GM21737 (cell line): ENCODE results near the gene NFE2L3.
"Not testable (repeated sequence)": the region's sequence is repeated elsewhere in the genome, so short reads cannot be mapped to it uniquely, and the experiment has no call there.

Experiments used
- ATAC-seq: cut with Tn5 transposase; IDR thresholded peaks from one replicate; pipeline ENCODE4 v1.9.1; 2021; ENCODE audit warnings: mild to moderate bottlenecking, moderate library complexity; ENCODE audit not compliant: unreplicated experiment

Gene NFE2L3

DNA sequence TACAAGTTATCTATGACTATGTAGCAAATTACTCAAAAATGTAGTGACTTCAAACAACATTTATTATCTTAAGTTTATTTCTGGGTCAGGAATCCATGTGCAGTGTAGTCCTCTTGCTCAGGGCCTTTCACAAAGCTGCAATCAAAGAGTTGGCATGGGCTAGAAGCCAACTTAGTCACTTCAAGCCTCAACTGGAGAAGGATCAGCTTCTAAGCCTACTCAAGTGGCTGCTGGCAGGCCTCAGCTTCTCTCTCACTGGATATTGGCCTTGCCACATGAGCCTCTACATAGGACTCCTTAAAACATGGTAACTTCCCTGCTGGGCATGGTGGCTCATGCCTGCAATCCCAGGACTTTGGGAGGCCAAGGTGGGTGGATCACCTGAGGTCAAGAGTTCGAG is 5.0 kb upstream of the NFE2L3 start:
- ATAC-seq = no peak

DNA sequence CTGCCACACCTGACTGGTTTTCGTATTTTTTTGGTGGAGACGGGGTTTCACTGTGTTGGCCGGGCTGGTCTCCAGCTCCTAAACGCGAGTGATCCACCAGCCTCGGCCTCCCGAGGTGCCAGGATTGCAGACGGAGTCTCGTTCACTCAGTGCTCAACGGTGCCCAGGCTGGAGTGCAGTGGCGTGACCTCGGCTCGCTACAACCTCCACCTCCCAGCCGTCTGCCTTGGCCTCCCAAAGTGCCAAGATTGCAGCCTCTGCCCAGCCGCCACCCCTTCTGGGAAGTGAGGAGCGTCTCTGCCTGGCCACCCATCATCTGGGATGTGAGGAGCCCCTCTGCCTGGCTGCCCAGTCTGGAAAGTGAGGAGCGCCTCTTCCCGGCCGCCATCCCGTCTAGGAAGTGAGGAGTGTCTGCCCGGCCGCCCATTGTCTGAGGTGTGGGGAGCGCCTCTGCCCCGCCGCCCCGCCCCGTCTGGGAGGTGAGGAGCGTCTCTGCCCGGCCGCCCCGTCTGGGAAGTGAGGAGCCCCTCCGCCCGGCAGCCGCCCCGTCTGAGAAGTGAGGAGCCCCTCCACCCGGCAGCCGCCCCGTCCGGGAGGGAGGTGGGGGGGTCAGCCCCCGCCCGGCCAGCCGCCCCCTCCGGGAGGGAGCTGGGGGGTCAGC is 4.2 kb upstream of the NFE2L3 start:
- not testable (repeated sequence) for ATAC-seq

DNA sequence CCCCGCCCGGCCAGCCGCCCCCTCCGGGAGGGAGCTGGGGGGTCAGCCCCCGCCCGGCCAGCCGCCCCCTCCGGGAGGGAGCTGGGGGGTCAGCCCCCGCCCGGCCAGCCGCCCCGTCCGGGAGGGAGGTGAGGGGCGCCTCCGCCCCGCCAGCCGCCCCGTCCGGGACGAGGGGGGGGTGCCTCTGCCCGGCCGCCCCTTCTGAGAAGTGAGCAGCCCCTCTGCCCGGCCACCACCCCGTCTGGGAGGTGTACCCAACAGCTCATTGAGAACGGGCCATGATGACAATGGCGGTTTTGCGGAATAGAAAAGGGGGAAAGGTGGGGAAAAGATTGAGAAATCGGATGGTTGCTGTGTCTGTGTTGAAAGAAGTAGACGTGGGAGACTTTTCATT is 3.7 kb upstream of the NFE2L3 start:
- not testable (repeated sequence) for ATAC-seq

DNA sequence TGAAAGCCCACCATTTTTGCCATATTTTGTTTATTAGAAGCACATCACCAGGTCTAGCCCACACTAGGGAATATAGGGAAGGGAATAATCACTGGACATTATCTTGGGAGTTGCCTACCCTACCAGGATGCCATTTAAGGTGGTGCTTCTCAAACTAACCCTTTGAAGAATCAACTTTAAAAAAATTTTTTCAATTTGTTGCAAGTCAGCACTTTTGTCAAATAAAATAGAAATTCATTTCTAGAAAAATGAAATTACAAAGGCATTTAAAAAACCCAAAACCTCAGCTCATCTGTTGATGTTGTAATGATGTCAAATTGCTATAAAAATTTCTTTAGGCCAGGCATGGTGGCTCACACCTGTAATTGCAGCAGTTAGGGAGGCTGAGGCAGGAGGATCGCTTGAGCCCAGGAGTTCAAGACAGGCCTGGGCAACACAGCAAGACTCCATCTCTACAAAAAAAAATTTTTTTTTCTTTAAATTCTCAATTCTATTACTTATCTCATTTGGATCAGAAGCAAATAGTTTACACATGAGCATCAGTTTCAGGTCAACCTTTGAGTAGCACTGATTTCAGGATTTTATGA is 2.5 kb upstream of the NFE2L3 start:
- no peak for ATAC-seq

DNA sequence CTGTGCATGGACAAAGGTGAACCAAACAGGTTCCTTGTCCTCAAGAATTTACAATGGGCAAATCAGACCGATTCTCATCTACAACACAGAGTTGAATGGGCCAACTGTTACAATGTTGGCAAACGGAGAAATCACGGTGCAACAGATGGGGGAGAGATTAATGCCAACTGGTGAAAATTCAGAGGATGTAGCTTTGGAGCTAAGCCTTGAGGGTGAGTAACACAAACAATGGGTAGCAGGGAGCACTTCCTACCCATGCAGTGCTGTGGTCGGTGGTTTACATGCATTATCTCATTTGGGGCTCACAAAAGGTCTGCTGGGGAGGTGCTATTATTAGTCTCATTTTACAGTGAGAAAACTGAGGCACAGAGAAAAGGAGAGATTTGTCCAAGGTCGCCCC is 902 bp upstream of the NFE2L3 start:
- ATAC-seq = no peak

DNA sequence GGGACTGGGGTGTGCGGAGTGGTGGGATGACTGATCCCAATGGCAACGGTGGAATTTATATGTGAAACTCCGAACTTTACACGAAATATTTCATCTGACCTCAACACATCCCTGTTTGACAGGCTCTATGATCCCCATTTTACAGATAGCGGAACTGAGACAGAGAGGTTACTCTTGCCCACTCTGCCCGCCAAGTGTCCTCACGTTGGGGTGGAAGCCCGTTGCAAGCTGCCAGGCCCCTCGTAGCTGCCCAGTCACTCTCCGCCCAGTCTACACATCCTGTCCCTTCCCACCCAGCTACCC is 397 bp upstream of the NFE2L3 start:
- no peak for ATAC-seq

DNA sequence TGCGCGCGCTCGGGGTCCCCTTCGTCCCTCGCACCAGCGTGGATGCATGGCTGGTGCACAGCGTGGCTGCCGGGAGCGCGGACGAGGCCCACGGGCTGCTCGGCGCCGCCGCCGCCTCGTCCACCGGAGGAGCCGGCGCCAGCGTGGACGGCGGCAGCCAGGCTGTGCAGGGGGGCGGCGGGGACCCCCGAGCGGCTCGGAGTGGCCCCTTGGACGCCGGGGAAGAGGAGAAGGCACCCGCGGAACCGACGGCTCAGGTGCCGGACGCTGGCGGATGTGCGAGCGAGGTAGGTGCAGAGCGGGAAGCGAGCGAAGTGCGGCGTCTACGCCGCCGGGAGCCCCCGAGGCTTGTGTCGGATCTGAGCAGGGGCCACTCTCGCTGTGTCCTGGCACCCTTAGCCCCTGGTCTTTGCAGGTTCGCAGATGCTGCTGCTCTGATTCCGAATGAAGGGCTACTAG is 813 bp downstream of the NFE2L3 start:
- peak; percentile 21 for ATAC-seq

DNA sequence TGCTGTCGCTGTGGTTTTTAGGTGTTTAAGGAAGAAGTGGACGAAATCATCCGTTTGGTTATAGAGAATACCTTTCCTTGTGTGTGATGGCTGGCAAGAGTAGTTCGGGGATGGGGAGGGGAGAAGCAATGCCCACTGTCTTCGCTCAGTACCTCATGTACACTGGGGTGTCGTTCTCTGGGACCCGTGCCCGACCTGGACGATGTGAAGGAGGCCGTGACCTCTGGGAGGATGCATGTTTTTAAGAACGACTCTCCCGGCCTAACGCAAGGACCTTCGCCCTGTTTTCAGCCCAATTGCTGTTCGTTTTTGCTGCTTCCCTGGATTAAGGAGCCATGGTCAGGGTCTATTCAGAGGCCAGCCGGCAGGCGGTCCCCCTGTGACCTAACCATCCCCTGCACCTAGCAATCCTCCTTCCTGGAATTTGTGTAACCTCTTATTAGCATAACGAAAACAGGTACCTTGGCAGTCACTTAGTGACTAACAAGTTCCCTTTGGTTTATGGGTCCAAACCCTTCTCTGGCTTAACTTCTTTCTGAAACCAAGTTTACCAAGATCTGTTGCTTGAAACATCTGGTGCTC is 1.3 kb downstream of the NFE2L3 start:
- ATAC-seq = no peak

DNA sequence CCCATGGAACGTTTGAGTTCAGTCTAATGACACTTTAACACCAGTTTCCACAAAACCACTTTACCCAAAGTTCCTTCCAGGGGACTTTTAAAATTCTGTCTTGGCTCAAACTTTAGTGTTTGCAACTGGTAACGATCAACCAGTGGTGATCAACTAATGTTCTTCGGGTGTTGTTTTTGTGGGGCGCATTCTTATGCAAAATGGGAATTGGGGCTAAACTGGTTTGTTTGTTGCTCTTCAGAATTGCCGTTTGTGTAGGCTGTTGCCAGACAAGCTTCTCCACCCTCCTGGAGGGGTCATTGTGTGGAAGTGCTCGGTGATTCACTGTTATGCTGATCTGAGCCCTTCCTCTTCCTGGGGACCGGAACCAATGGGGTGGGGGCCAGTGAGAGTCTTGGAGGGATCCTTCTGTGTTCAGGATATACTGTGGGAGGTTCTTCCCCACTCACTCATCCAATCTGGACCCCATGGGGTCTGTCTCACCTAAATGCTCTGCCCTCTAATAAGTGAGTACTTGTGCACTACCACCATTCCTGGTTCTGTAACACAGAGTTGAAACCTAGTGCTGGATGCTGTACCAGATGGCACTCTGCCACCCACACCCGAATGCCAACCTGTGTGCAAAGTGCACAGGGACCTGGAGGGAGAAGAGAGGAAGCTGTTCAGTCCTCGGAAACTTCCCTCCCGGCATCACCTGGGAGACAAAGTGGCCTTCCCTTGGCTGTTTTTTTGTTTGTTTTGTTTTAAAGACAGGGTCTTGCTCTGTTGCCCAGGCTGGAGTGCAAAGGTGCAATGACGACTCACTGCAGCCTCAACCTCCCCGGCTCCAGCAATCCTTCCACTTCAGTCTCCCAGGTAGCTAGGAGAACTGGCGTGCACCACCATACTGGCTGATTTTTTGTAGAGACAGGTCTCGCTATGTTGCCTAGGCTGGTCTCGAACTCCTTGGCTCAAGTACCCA is 2.1 kb downstream of the NFE2L3 start:
- ATAC-seq = no peak

DNA sequence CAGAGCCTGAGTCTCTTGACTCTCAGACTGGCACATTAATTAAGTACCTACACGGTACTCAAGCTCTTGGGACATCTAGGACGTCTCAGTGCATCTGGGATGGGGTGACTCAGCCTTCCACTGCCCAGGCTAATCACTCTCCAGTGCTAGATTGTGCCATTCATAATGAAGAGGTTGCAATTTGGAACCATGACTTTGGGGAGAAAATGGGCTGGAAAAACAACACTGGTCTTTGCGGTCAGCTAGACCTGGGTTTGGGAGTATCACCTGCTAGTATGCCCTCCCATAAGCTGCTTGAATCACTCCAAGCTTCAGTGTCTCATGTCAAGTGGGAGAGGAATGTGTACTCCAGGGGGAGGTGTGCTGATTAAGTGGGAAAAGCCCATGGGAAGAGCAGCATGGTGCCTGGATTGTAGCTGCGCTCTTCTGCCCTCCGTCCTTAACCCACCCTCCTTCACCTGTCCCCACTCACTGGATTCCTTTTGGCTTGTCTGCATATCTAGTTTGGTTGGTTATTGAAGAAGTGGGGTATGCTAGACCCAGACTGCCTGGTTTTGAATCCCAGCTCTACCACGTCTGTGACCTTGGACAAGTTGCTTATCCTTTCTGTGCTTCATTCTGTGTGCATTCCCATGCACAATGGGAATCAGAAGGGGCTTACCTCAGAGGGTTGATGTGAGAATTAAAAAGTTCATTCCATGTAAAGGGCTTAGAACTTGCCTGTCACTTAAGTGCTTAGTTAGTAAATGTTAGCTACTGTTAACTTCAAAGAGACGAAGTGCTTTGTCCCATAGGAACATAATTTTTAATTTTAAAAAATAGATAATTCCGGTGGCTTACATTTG is 3.8 kb downstream of the NFE2L3 start:
- ATAC-seq = no peak

DNA sequence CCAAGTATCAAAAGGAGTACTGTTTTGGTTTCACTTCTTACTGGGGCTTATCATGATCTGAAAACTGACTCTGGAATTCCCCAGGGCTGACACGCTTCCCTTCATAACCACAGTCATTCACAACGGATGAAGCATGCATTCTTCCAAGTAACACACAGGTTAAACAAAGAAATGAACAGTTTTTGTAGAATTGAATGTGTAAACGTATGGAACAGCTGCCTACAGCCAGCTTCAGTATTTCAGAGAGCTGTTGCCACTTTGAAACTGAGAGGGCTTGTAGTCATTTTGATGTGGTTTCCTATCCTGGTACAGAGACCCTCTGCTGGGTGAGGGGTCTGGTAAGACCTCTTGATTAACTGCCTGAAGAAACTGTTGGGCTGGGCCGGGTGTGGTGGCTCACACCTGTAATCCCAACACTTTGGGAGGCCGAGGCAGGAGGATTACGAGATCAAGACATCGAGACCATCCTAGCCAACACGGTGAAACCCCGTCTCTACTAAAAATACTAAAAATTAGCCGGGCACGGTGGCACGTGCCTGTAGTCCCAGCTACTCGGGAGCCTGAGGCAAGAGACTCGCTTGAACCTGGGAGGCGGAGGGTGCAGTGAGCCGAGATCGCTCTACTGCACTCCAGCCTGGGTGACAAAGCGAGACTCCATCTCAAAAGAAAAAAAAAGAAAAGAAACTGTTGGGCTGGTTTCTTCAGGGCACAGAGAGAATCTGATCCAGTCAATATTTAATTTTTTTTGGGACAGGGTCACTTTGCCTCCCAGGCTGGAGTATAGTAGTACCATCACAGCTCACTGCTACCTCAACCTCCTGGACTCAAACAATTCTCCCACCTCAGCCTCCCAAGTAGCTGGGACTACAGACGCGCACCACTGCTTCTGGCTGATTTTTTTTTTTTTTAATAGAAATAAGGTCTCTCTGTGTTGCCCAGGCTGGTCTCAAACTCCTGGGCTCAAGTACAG is 4.7 kb downstream of the NFE2L3 start:
- ATAC-seq = peak; percentile 34

DNA sequence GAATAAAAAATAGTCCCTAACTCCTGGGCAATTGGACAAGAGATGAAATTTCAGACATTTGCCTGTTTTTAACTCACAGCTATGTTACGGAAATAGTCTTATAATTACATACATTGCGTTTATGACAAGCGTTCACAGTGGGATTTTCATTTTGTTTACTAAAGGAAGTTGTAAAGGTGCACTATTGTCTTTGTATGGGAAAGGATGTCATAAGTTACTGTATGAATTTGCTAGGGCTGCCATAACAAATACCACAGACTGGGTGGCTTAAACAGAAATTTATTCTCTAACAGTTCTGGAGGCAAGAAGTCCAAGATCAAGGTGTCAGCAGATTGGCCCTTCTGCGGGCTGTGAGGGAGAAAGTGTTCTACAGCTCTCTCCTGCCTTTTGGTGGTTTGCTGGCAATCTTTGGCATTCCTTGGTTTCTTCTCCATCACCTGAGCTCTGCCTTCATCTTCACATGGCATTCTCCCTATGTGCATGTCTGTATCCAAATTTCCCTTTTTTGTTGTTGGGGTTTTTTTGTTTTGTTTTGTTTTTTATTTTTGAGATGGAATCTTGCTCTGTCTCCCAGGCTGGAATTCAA is 5.6 kb downstream of the NFE2L3 start:
- no peak for ATAC-seq

DNA sequence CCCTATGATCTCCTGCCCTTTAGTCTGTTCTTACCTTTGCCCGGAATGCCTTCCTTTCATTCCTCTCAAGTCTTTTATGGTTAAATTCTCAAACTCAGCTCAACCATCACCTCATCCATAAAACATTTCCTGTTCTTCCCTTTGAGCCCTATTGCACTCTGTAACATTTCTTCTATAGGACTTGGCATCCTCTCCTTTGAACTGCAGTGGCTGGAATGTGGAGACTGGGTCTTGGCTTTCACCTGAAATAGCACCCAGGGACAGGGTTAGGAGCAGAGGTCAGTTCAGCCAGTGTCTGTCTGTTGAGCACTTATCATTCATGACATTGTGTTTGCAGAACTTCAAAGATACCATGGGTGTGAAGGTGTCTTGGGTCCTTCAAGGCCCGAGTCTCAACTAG is 7.2 kb downstream of the NFE2L3 start:
- no peak for ATAC-seq

DNA sequence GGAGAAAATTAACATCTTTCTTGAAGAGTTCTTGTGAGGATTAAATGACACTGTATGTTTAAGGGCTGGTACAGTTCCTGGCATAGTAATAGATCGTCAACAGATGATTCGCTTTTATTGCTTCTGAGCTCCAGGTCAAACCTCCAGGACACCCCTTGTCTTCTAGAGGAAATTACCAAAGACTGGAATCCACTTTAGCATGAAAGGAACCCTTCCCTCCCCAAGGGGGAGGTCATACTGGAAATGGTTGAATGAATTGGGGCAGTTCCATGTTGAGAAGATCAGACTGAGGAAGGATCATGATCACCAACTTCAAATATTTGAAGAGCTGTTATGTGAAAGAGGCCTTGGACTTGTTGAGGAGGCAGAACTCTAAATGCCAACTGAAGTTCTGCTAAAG is 8.9 kb downstream of the NFE2L3 start:
- no peak for ATAC-seq

DNA sequence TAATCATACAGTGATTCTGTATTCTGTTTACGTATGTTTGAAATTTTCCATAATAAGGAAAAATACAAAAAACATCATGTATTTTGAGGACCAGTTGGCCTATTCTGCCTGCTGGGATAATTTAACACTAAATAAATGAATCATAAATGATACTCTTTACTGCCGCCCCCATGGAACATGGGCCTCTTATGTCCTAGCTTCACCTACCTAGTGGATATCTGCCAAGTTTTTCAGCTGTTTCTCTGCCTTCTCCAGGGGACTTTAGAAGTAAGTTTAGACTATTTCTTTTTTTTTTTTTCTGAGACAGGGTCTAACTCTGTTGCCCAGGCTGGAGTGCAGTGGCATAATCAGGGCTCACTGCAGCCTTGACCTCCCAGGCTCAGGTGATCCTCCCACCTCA is 10.4 kb downstream of the NFE2L3 start:
- ATAC-seq = no peak

DNA sequence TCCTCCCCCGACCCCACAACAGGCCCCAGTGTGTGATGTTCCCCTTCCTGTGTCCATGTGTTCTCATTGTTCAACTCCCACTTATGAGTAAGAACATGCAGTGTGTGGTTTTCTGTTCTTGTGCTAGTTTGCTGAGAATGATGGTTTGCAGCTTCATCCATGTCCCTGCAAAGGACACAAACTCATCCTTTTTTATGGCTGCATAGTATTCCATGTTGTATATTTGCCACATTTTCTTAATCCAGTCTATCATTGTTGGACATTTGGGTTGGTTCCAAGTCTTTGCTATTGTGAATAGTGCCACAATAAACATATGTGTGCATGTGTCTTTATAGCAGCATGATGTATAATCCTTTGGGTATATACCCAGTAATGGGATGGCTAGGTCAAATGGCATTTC is 11.8 kb downstream of the NFE2L3 start:
- ATAC-seq = not testable (repeated sequence)

DNA sequence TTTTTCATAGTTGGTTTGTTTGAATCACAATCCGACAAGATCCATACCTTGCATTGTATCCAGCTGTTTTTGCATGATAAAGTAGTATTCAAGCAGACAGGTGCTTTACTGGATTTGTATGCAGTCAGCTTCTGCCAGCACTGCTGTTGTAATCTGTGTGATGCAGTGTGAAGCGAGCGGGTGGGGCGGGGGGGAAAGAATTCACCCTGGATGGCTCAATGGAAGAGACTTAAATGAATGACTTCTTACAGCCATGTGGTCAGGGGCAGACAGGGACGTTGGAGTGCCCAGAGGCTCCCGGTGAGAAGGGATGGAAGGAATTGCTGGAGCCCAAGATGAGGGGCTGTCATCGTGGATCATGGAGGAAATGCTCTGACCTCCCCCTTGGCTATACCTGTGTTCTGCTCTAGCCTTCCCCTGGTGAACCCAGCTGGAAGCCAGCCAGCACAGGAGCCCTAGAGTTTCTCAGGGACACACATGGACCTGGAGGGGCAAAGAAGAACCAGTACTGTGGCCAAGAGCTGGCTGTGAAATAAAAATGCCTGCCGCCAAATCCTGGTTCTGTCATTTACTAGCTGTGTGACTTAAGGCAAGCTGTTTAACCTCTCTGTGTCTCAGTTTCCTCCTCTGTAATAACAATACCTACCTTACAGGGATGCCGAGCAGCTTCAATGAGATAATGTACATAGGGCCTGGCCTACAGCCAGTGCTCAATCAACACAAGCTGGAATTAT is 14.1 kb downstream of the NFE2L3 start:
- no peak for ATAC-seq

DNA sequence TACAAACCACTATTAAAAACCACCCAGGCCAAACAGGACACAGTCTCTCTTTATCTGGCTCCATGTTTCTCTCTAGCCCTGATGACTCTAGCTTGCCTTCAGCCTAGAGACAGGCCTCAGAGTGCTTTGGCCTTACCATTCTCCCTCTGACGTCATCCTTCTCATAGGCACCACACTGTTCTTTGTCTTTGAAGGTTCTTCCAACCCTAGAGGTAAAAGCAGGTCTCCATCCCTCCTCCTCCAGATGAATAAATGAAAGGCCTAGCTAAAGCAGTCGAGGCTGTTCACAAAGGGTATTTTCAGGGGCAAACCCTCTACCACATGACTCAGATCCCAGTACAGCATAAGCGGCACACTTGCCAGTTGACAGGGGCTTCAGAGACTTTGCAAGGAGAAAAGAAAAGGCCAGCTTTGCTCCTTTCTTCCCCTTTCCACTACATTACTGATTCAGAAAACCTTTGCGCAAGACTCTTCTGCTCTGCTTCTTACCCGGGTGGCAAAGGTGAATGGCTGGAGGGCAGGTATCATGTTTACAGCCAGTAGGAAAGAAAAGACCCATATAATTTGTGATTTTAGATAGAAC is 14.8 kb downstream of the NFE2L3 start:
- peak; percentile 21 for ATAC-seq
